Jurkat, Clone E6-1 (cell line): ENCODE results near the gene IGBP1. TPM values are rescaled to one million over a fixed set of nuclear protein-coding genes. Genes with fewer than 3 reads are reported as not detected.
"Not testable (repeated sequence)": the region's sequence is repeated elsewhere in the genome, so short reads cannot be mapped to it uniquely, and the experiment has no call there.

ENCODE experiments used
- DNase-seq: peaks from one replicate; pipeline ENCODE4 v3.0.0-alpha.2; 2011; ENCODE audit warnings: low read depth, low spot score
- H3K4me3 ChIP-seq: 2 replicates; pipeline ENCODE4 v1.5.1; 2011; ENCODE audit warnings: mild to moderate bottlenecking, low read length, control low read depth, moderate library complexity
- polyA plus RNA-seq: library from polyadenylated mRNA; unstranded; fragments of >200 nt; gene quantifications from one replicate; pipeline ENCODE4 v1.2.1, GENCODE V29; 2012; ENCODE audit warnings: missing spikeins; ENCODE audit not compliant: insufficient read length, insufficient read depth

IGBP1 gene
- 62.8 TPM for polyA plus RNA-seq

DNA sequence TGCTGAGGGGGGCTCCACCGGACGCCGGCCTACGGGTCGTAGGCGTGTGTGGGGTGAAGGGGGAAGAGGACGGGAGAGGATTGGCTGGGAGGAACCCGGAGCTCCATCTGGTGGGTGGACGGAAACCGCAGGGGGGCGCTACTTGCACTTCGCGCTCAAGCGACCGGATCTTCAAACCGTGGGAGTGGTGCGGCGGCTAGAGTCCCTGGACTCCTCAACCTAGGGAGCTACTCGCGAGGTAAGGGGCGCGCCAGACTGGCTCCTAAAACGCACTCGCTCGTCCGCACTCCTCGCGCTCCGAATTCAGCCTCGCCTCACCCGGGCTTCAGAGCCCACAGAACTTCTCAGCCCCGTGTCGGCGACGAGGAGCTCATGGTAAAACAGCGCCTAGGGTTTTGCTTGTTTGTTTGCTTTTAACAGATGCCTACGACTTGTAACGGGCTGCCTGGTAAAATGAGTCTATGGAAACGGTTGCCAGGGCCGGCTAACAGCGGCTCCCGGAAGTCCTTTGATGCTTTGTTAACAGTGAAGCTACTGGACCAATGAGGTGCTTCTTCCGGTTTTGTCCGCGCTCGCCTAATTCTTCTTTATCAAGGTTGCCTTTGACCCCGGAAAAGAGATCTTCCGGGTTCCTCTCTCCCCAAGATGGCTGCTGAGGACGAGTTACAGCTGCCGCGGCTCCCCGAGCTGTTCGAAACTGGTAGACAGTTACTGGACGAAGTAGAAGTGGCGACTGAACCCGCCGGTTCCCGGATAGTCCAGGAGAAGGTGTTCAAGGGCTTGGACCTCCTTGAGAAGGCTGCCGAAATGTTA lies at the start of gene IGBP1:
IGBP1 (plus strand) TSS at position 145 of the 813 bp plus-strand sequence; CDS start at position 646, 501 bp downstream.
- H3K4me3 ChIP-seq = peak within 1 kb of the TSS; percentile 90
- peak; percentile 90 for DNase-seq

DNA sequence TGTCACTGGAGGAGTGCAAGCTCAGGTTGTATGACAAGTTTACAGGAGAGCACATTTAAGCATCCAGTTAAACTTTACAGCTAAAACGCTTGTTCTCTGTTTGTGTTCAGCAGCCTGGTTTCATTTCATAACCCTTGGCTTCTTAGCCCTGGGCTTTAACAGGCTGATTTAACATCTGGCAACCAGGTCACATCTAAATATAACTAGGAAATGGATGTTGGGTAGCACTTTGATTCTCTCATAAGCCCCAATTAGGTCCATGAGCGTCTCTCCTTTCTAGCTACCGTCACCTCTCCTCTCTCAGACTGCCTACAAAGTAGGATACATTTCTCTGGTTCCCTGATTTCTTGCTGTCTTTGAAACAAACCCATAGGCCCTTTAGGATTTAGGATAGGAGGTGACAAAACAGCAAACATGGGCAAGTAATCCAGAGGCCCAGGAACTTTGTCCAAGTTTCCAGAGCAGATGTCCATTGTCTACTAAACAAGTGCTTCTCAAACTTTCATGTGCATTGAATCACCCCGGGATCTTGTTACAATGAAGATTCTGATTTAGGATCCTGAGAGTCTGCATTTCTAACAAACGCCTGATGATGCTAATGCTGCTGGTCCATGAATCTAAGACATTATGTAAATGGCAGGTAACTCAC lies 48.5 kb upstream of the IGBP1 start:
- no peak overlapping the region for H3K4me3 ChIP-seq
- DNase-seq = no peak

DNA sequence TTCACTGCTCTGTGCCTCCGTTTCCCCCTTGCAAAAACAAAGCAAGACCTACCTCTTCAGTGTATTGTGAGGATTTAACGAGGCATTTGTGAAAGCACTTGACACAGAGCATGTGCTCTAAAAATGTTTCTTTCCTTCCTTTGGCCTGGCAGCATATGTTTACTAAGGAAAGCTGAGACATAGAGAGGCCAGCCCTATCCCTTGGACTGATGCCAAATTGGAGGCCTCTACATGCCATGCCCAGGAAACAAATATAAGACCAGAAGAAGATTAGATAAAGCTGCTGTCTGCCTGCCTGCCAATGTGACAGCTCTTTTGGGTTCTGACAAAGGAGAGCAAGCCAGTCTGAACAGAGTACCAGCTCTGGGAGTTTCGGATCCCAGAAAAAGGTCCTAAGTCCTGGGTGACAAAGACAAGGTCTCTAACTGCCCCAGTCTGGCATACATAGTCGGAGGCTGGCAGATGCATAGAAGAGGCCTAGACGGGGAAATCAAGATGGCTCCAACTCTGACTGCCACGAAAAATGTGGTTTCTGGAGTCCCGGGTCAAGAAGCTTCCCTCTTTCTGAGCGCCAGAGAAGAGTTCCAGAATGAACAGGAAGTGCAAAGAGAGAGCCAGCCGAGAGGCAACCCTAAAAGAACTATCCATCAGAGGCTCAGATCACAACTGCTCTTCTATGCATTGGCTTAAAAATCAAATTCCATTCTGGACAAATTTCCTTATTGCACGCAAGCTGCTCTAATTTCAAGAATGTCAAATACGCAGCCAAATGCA lies 45.2 kb upstream of the IGBP1 start:
- no peak for DNase-seq
- H3K4me3 ChIP-seq = no peak overlapping the region

DNA sequence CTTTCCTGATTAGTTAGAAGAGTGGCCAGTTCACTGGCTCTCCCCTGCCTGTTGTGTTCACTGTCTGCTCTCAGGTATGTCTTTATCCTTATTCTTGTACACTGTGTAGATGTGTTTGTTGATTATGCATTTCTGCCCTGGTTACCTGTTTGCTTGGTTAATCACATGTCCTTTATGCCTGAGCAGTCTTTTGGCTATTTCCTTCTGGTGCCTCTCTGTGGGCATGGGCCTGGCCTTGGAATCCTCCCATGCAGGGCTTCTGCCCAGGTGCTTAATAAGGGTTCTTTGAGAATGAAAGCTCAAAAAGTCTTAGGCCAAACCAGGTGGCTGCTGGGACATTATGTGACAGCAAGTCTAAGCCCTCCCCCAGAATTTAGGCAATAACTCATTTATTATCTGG lies 44.5 kb upstream of the IGBP1 start:
- H3K4me3 ChIP-seq = no peak overlapping the region
- DNase-seq = no peak

DNA sequence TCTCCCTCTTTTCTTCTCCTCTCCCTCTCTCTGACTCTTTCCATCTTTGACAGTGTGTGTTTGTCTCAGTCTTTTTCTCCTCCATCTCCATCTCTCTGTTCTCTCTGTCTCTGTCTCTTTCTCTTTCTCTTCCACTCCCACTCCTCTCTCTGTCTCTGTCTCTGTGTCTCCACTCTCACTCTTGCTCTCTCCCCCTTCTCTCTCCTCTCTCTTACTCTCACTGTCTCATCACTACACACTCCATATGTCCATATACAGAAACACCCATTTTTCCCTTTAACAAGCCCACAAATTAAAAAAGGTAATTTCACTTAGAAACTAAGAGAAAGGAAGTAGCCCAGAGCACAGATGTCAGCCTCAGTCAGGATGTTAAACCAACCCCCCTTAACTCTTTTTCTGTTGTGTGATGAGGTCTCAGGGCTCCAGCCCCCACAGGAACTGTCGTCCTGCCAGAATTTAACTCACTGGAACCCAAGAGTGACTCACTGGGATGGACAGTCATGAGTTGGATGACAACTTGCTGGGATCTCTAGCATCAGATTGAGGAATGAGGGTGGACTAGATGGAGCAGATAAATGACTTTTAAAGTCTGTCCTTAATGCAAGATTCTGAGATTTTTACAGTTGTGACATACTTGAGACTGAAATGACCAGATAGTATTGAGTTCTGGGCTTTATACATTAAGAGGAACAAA lies 43.5 kb upstream of the IGBP1 start:
- no peak for DNase-seq

DNA sequence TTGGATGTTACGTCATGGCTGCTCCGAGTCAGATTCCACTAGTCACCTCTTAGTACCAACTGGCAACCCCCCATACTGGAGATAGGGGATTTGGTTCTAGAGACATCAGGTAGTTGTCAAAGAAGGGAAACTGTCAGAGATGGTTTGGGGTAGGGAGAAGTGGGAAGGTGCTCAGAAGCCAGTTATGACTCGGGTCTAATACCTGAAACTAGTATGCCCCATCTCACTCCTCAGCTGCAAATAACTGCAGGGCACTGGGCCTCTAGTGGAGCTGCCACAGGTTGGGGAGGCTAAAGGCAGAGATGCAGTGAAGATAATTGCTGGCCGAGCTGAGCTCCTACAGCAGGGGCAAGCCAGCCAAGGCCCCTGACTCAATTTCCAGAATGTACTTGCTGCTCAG lies 41.0 kb upstream of the IGBP1 start:
- DNase-seq = no peak
- H3K4me3 ChIP-seq = no peak overlapping the region

More for the DNA sequence above, 43.5 kb upstream of the IGBP1 start:
- no peak overlapping the region for H3K4me3 ChIP-seq

DNA sequence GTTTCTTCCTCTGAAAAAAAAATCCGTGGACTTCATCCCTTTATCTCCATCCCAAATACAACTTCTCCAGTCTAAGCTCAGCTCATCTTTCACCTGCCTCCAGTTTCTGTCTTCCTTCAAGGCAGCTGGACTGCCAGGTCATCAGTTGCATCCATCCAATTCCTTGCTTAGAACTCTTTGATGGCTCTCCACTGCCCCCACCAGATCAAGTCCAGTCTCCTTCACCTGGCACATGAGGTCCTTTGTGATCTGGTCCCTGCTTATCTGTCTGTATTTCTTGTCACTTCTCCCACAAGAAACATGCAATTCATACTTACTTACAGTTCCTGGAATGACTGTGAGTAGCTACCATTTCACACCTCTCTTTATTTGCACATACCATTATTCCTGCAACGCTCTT lies 37.2 kb upstream of the IGBP1 start:
- H3K4me3 ChIP-seq = no peak overlapping the region
- DNase-seq = no peak

DNA sequence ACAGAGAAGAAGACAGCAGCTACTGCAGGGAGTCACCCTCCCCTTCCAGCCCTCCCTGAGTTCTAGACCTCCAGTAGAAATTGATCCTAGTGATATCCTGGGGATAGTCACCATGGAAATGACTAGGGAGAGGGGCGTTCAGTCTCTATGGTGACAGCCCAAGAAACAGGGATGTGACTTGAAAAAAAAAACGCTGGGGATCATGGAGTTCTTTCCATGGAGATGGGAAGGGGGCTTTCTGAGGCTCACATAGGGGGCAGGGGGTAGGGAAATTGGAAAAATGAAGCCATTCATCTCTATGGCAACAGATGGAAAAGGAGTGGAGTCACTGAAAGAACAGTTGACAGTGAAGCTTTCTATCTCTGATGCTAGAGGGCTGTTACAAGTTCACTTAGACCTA lies 28.0 kb upstream of the IGBP1 start:
- DNase-seq = no peak

DNA sequence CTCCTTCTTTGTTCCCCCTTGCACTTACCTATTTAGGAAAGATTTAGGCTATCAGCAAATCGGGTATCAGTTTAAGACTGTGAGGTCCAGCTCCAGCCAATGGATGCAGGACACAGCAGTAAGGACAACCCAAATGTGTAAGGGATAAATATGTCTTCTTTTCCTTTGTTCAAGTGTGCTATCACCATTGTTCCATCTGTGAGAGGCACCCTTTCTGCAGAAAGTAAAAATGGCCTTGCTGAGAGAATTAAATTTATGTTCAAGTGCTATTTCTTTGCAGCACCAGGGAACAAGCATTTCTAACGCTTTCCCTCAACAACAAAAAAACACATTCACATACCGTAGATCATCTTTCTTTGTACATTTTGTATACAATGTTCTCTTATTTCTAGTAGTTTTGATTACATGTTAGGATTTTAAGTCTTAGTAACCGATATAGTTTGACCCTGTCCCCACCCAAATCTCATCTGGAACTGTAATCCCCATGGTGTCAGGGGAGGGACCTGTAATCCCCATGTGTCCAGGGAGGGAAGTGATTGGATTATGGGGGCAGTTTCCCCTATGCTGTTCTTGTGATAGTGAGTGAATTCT lies 21.7 kb upstream of the IGBP1 start:
- not testable (repeated sequence) for H3K4me3 ChIP-seq, DNase-seq

More for the DNA sequence above, 28.0 kb upstream of the IGBP1 start:
- no peak overlapping the region for H3K4me3 ChIP-seq

DNA sequence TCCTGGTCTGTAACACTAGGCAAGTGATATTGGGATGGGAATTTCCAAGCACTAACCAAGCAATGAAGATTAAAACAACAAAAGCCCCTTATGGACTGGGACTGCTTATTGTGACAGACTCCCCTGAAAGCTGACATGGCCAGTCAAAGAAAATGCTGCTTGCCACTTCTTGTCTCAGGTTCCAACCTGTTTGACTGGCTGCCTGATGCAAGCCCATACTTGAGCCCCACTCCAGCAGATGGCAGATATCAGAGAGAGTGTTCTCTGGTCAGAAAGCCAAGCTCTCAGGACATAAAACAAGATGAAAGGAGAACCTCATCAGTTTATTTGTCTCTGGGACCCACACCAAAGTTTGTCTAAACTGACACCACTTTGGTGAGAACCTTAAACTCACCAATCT lies 15.5 kb upstream of the IGBP1 start:
- DNase-seq = no peak
- no peak overlapping the region for H3K4me3 ChIP-seq

DNA sequence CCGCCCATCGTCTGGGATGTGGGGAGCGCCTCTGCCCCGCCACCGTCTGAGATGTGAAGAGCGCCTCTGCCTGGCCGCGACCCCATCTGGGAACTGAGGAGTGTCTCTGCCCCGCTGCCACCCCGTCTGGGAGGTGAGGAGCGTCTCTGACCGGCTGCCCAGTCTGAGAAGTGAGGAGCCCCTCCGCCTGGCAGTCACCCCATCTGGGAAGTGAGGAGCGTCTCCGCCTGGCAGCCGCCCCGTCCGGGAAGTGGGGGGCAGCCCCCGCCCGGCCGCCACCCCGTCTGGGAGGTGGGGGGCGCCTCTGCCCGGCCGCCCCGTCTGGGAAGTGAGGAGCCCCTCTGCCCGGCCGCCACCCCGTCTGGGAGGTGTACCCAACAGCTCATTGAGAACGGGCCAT lies 10.2 kb upstream of the IGBP1 start:
- DNase-seq, H3K4me3 ChIP-seq: not testable (repeated sequence)

DNA sequence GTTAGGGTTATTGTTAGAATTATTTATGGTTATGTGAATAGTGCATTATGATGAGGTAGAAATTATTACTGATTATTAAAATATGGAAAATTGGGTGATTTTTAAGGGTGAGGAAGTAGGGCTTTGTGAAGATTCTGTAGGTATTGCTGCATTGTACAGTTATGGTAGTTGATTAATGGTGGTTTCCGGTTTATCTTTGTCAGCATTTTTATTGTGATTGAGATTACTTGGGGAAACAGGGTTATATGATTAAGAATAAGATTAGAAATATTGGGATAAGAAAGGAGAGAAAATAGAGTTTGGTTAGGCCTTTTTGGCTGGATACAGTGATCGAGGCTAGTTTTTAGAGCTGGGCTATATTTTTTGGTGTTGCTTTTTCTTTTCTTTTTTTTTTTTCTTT lies 8.6 kb upstream of the IGBP1 start:
- DNase-seq = no peak
- H3K4me3 ChIP-seq = no peak overlapping the region

DNA sequence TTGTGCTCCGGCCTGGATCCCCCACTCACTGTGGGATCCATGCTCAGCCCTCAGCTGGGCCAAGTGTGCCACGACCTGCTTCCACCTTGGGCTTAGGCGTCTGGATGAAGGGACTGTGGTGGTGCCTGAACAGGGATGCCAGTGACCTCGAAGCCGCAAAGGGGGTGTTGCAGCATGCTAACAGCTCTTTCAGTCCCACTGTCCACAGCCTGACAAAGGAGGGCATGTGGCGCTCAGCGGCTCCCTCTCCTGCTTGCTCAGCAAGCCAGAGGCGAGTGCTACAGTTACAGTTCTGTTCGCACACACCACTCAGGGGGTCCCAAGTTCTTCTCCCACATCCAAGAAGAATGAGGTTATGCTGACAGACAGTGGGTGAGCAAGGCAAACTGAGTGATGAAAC lies 5.2 kb upstream of the IGBP1 start:
- H3K4me3 ChIP-seq = no peak overlapping the region

DNA sequence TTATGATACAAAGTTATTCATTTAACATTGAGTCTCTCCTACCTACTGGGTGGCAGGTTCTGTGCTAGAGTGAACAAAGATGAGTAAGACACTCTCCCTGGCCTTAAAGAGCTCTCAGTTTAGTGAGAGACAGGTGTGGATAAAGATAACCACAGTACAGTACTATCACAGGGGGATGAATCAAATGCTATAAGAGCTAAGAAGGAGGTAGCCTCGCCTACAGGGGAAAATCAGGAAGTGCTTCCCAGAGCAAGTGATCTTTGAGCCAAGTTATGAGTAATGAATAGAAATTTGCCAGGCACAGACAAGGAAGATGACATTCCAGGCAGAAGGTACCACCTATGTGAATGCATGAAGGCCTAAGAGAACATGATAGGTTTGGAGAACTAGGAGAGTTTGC lies 3.4 kb upstream of the IGBP1 start:
- no peak for DNase-seq
- no peak overlapping the region for H3K4me3 ChIP-seq

More for the DNA sequence above, 5.2 kb upstream of the IGBP1 start:
- DNase-seq = no peak

DNA sequence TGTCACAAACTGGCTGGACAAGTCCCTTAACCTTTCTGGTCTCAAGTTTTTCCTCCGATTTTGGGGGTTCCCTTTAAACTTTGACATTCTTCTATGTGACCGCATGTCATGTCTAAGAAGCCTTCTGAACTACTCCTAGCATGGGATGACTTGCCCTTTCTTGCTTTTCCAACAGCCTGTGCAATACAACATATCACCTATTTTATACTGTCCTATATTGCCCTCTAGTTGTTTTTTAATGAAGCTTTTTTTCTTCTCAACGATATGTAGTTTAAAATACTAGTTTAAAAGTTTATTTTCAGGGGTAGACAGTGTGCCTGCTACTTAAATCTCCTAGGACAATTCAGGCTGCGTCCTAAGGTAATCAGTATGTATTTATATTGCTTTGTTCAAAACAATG lies 1.0 kb upstream of the IGBP1 start:
- peak overlapping the region; percentile 90 for H3K4me3 ChIP-seq
- peak; percentile 15 for DNase-seq

DNA sequence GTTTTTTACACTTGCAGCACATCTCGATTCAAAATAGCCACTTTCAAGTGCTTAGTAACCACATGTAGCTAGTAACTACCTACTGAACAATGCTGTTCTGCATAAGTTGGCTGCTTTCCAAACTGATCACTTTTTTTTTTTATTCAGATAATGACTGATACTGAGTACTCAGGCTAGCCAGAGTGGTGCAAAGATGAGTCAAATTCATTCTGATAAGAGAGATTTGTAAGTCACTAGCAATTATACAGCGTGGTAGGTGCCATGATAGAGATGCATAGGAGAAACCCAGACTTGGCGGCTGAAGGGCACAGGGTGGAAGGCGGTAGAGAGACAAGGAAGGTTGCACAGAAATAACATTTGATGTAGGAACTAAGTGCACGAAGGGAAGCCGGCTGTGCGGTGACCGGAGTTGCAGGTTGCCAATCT lies 357 bp upstream of the IGBP1 start:
- H3K4me3 ChIP-seq = peak overlapping the region; percentile 90
- no peak for DNase-seq

DNA sequence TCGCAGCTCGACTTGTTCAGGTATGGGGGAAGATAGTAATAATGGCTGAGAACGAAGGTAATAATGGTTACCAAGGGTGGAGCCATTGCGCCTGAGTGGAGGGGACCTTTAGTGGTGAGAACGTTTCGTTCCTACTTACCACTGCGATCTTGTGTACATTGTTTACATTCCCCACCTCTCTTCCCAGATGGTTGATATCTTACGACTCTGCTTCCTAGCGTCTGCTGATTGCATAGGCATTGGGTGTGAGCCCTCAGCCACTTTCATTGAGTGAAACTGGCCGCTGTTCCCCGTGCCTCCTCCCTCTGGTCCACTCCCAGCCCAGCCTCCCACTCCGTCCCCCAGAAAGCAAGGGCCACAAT lies 850 bp downstream of the IGBP1 start:
- H3K4me3 ChIP-seq = peak overlapping the region; percentile 90
- peak; percentile 1 for DNase-seq

DNA sequence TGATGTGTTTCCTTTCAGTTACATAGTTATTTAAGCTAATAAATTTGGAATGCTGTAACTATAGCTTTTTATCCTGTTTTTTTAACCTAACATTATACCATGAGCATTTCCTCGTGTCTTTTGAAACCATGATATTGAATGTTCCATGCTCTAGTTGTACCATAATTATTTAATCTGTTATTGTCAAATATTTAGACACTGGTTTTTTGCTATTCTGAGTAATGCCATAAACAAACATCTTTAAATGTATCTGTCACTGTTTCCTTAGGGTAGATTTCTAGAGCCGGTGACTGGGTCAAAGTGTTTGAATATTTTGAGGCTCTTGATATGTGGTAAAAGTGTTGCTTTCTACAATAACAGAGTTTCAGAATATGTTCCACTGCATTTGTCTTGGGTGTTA lies 5.4 kb downstream of the IGBP1 start:
- no peak for DNase-seq
- no peak overlapping the region for H3K4me3 ChIP-seq

DNA sequence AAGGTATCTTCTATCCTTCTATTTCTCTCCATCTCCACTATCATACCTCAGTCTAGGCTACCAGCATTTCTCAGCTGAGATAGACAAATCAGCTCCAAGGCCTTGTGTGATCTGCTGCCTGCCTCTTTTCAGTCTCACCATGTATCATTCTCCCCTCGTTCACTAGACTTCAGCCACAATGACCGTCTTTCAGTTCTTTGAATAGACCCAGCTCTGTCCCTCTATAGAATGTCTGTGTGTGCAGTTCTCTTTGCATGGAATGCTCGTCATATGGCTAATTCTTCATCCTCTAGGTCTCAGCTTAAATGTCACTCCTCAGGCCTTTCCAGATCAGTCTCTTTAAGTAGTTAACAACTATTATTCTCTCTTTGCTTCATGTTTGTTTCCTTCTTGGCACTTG lies 6.5 kb downstream of the IGBP1 start:
- DNase-seq = no peak
- H3K4me3 ChIP-seq = no peak overlapping the region
